HG03558 (cell line): Measurements from ENCODE around the gene ZNF878.

Source experiments
- ATAC-seq: cut with Tn5 transposase; IDR thresholded peaks from one replicate; pipeline ENCODE4 v1.9.1; 2021; ENCODE audit warnings: moderate number of reproducible peaks; ENCODE audit not compliant: unreplicated experiment; ENCODE audit errors: extremely low read depth

ZNF878 gene

DNA sequence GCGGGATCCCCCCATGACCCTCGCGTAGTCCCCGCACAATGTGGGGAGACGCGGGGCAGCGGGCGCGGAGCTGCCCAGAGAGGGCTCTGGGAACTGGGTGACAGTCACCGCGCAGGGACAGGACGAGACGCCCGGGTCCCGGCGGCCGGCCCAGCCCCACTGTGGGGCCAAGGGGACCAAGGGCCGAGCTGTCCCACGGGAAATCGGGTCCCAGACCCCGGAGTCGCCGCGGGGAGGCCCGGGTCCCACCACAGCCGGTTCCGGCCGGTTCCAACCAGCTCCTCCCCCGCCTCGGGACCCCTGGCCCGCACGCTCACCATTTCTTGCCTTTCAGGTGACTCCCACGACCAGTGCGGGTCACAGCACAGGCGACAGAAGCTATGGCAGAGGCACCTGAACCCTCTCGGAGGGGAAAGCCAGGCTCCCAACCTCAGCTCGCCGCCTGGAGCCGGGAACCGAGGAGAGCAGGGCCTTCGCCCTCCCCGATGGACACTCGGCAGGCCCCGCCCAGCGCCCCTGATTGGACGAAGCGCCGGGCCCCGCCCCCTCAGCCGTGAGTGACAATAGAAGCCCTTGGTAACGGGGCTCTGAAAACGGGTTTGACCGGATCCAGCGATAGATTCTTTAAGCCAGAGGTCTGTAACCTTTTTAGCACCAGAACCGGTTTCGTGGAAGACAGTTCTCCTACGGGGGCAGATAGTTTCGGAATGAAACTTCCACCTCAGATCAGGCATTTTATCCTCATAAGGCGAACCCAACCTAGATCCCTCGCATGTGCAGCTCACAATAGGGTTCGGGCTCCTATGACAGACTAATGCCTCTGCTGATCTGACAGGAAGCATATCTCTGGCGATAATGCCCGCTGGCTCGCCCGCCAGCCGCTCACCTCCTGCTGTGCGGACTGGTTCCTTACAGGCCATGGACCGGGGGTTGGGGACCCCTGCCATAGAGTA, 17.3 kb downstream of the ZNF878 start, which contains the start of gene ZNF433:
Gene ZNF433, minus strand, starts transcription at position 460 of the 953 bp plus-strand sequence. Its CDS starts 140 bp downstream, at position 320.
- peak; percentile 56 for ATAC-seq

DNA sequence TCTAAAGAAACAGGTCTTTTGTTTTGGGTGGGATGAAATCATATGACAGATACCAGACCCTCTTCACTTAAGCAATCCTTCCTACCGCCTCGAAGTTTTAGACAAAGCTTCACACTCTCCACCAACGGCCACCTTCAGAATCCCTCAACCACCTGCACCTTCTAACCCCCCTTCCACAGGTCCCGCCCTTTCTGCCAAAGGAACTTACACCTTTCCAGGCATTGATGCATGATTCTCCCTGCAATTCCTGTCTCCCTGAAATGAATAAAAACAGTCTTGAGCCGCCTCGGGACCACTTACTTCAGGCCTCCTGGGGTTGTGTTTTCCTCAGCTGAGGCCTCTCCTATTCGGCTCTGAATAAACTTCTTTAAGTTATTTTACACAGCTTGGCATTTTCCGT, 18.1 kb downstream of the ZNF878 start:
- ATAC-seq, result no peak

DNA sequence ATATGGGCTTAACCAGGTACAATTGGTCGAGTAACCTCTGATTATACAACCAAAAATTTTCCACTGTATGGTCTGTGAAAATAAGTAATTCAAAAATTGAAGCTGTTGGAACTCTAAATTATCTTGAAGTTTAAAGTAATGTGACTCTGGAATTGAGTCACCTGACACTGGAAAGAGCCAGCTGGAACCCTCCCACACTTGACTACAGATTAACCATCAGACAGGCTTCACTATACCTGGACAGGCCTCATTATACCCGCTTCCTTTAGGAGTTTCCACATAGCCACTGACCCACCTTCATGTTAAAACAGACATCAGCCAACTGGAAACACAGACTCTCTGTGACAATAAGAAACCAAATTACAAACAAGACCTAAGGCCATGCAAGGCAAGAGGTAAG, 18.6 kb downstream of the ZNF878 start:
- no peak for ATAC-seq

GRCh38 chr19:12015753-12016116, 37.0 kb downstream of the ZNF878 start:
- ATAC-seq, result no peak

- ATAC-seq, result no peak
These were observed 37.6 kb downstream of the ZNF878 start for GRCh38 chr19:12015015-12015752.

GRCh38 chr19:12000152-12000981, 52.4 kb downstream of the ZNF878 start:
- no peak for ATAC-seq

GRCh38 chr19:11995174-11995573, 57.6 kb downstream of the ZNF878 start:
- ATAC-seq, result no peak
